Erythroblast (primary cell): ENCODE data around the gene RIC3.

Experiments used
- DNase-seq, 2 experiments: peaks; one replicate each; lab custom pipeline; 2025; lab: John Stamatoyannopoulos, UW
- GATA1 ChIP-seq: IDR thresholded peaks from 2 replicates; pipeline ENCODE4 v1.6.1; 2011; ENCODE audit warnings: low read depth, mild to moderate bottlenecking, control low read depth, low read length, moderate library complexity
- POLR2A ChIP-seq: IDR thresholded peaks from 2 replicates; pipeline ENCODE4 v1.6.1; 2011; ENCODE audit warnings: mild to moderate bottlenecking, low read length

Gene RIC3, protein sequence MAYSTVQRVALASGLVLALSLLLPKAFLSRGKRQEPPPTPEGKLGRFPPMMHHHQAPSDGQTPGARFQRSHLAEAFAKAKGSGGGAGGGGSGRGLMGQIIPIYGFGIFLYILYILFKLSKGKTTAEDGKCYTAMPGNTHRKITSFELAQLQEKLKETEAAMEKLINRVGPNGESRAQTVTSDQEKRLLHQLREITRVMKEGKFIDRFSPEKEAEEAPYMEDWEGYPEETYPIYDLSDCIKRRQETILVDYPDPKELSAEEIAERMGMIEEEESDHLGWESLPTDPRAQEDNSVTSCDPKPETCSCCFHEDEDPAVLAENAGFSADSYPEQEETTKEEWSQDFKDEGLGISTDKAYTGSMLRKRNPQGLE

GRCh38 chr11:8168485-8169257 lies at the start of gene RIC3:
Gene RIC3, minus strand, starts transcription at chr11:8169025. Its CDS starts 36 bp downstream, at chr11:8168989.
- no peak for DNase-seq
- TF ChIP-seq POLR2A (no peak), GATA1 (no peak)

- no peak for TF ChIP-seq POLR2A
- TF ChIP-seq GATA1: no peak
- no peak for DNase-seq
These were observed 49.6 kb upstream of the RIC3 start for GRCh38 chr11:8218409-8218808.

DNA sequence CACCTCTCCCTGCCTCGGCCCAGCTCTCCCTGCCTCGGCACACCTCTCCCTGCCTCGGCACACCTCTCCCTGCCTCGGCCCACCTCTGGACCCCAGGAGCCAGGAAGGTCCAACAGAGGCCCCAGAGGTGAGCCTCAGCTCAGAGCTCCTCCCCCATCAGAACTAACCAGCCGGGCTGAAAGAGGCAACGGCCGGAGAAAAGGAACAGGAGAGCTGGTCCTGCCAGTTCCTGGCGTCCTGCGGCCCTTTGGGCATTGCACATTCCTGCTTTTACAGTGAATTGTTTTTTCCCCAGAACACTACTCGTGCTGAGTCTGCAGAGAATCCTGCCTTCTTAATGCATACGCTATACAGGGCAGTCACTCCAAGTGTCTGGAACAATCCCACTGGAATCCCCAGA lies 49.1 kb upstream of the RIC3 start:
- no peak for DNase-seq
- TF ChIP-seq POLR2A: no peak
- TF ChIP-seq GATA1: no peak

- DNase-seq: no peak
- no peak for TF ChIP-seq GATA1
- TF ChIP-seq POLR2A: no peak
These were observed 48.3 kb upstream of the RIC3 start for GRCh38 chr11:8217136-8217535.

GRCh38 chr11:8213376-8213775 lies 44.6 kb upstream of the RIC3 start:
- no peak for DNase-seq

GRCh38 chr11:8209208-8209807 lies 40.5 kb upstream of the RIC3 start:
- DNase-seq: peak; percentile 83 to 85
- TF ChIP-seq POLR2A: no peak
- no peak for TF ChIP-seq GATA1

More at GRCh38 chr11:8213376-8213775, 44.6 kb upstream of the RIC3 start:
- TF ChIP-seq POLR2A (no peak), GATA1 (no peak)

- TF ChIP-seq POLR2A: no peak
- no peak for TF ChIP-seq GATA1
- no peak for DNase-seq
These were observed 38.5 kb upstream of the RIC3 start for GRCh38 chr11:8207080-8208000.

DNA sequence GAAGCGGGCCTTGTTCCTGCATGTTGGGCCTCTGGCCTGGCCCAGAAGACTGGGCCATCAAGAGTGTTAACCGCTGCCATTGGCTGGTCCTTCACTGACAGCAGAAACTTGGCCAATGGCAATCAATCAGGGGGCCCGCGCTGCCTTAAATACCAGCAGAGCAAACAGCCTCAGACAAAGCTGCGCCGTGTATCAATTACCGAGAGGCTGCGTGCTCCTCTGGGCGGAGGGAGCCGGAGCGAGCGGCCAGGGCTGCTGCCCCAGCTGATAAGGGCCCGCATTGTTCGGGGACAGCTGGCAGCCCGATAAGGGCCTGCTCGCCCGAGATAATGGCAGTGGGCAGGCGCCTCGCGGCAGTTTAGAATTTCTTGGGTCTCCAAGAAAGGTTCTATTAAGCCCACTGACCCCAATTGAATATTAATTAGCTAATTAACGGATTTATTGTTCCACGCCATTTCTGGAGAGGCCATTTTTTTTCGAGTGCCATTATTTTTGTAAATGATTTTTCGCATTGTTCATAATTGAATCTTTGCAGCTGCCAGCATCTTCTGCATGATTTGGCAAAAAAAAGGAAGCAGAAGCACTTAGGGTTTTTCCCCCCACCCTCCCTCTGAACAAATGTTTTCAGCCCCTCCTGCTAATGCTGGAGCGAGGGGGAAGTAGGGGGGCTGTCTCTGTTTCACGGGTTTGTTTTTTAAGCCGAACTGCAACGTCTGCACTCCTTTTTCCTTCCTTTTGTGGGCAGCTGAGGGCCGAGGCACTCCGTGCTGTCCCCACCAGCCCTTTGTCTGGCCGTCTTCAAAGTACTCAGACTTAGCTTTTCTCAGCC lies 37.6 kb upstream of the RIC3 start:
- DNase-seq: peak; percentile 97 to 100
- TF ChIP-seq GATA1 (peak; percentile 100), POLR2A (peak; percentile 93)

DNA sequence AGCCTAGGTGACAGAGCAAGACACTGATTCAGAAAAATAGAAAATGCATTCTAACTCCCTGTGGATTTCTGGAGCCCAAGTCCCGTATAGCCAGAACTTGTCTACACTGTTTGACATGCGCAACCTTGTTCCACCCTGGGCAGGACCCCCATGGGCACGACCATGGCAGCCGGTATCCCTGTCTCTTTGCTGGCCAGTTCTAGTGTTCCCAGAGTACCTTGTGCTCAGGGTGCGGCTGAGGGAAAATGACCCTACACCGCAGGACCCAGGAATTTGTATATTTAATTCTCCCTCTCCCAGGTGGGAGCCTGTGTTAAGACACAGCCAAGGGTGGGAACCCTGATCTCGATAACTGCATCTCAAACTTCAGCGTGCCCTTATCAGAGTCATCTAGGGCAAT lies 36.7 kb upstream of the RIC3 start:
- TF ChIP-seq POLR2A (no peak), GATA1 (no peak)
- DNase-seq: no peak

- DNase-seq: no peak
- TF ChIP-seq GATA1 (no peak), POLR2A (no peak)
These were observed 35.8 kb upstream of the RIC3 start for GRCh38 chr11:8204596-8204995.

GRCh38 chr11:8204025-8204424 lies 35.2 kb upstream of the RIC3 start:
- no peak for TF ChIP-seq GATA1
- no peak for TF ChIP-seq POLR2A
- peak; percentile 16 to 29 for DNase-seq

GRCh38 chr11:8203414-8203715 lies 34.5 kb upstream of the RIC3 start:
- peak in 1 of 2 experiments; percentile 32 for DNase-seq
- no peak for TF ChIP-seq POLR2A
- no peak for TF ChIP-seq GATA1
